GM21619 (cell line): ENCODE measurements around the gene ADAMTSL1.

Experiments used
- ATAC-seq: cut with Tn5 transposase; IDR thresholded peaks from one replicate; pipeline ENCODE4 v1.9.1; 2021; ENCODE audit not compliant: unreplicated experiment

The ADAMTSL1 gene

GRCh38 chr9:18849270-18849669 is 375.3 kb downstream of the ADAMTSL1 start:
- ATAC-seq, result no peak

- ATAC-seq, result no peak
These were observed 376.1 kb downstream of the ADAMTSL1 start for GRCh38 chr9:18849890-18850677.

- no peak for ATAC-seq
These were observed 377.3 kb downstream of the ADAMTSL1 start for GRCh38 chr9:18851069-18851795.

GRCh38 chr9:18855656-18856055 is 381.7 kb downstream of the ADAMTSL1 start:
- no peak for ATAC-seq

GRCh38 chr9:18857334-18857733 is 383.4 kb downstream of the ADAMTSL1 start:
- no peak for ATAC-seq

GRCh38 chr9:18857769-18858168 is 383.8 kb downstream of the ADAMTSL1 start:
- no peak for ATAC-seq

GRCh38 chr9:18861609-18862544 is 387.9 kb downstream of the ADAMTSL1 start:
- ATAC-seq, result no peak

- ATAC-seq, result no peak
These were observed 389.8 kb downstream of the ADAMTSL1 start for GRCh38 chr9:18863791-18864190.

- ATAC-seq, result no peak
These were observed 390.6 kb downstream of the ADAMTSL1 start for GRCh38 chr9:18864516-18864915.

- ATAC-seq, result no peak
These were observed 391.6 kb downstream of the ADAMTSL1 start for GRCh38 chr9:18865542-18865941.

GRCh38 chr9:18866121-18866831 is 392.3 kb downstream of the ADAMTSL1 start:
- no peak for ATAC-seq

GRCh38 chr9:18869725-18870124 is 395.8 kb downstream of the ADAMTSL1 start:
- ATAC-seq, result no peak

- no peak for ATAC-seq
These were observed 400.1 kb downstream of the ADAMTSL1 start for GRCh38 chr9:18874069-18874468.

GRCh38 chr9:18874990-18875389 is 401.0 kb downstream of the ADAMTSL1 start:
- peak; percentile 68 for ATAC-seq

GRCh38 chr9:18877984-18878383 is 404.0 kb downstream of the ADAMTSL1 start:
- ATAC-seq, result no peak

- ATAC-seq, result no peak
These were observed 407.8 kb downstream of the ADAMTSL1 start for GRCh38 chr9:18881758-18882157.

- no peak for ATAC-seq
These were observed 413.6 kb downstream of the ADAMTSL1 start for GRCh38 chr9:18887546-18887945.

GRCh38 chr9:18888290-18888689 is 414.3 kb downstream of the ADAMTSL1 start:
- ATAC-seq, result no peak

- no peak for ATAC-seq
These were observed 415.6 kb downstream of the ADAMTSL1 start for GRCh38 chr9:18889550-18889949.

- peak; percentile 72 for ATAC-seq
These were observed 416.4 kb downstream of the ADAMTSL1 start for GRCh38 chr9:18890372-18890771.
